Nephron progenitor cell (in vitro differentiated cells): Measurements from ENCODE around the gene CYSTM1.

Source experiments
- DNase-seq: peaks from one replicate; pipeline ENCODE4 v3.0.0; 2021
- H3K27ac Mint-ChIP-seq: 2 replicates; pipeline ENCODE4 v1.8.0; 2021; ENCODE audit warnings: mild to moderate bottlenecking, moderate library complexity, mixed read lengths
- H3K27me3 Mint-ChIP-seq: 2 replicates; pipeline ENCODE4 v1.8.0; 2021; ENCODE audit warnings: mild to moderate bottlenecking, low read depth, mixed read lengths; ENCODE audit not compliant: poor library complexity
- H3K36me3 Mint-ChIP-seq: 2 replicates; pipeline ENCODE4 v1.8.0; 2021; ENCODE audit warnings: low read depth, mixed read lengths
- H3K4me1 Mint-ChIP-seq: 2 replicates; pipeline ENCODE4 v1.8.0; 2021; ENCODE audit warnings: mixed read lengths
- H3K4me3 Mint-ChIP-seq: 2 replicates; pipeline ENCODE4 v1.8.0; 2021; ENCODE audit warnings: mild to moderate bottlenecking, moderate library complexity, mixed read lengths
- H3K9me3 Mint-ChIP-seq: 2 replicates; pipeline ENCODE4 v1.8.0; 2021; ENCODE audit warnings: mild to moderate bottlenecking, moderate library complexity, mixed read lengths
- CTCF ChIP-seq: fragments of 200-600 bp; sonication (generic); IDR thresholded peaks from 2 replicates; pipeline ENCODE4 v1.5.0; 2021; ENCODE audit warnings: antibody characterized with exemption

The CYSTM1 gene

GRCh38 chr5:140165923-140166270, 9.1 kb upstream of the CYSTM1 start:
- H3K27me3 Mint-ChIP-seq = peaks cover 33% of the 10 kb centered on the region
- H3K4me1 Mint-ChIP-seq = peaks cover 7% of the 10 kb centered on the region
- no peaks in the 10 kb centered on the region for H3K9me3 Mint-ChIP-seq
- H3K36me3 Mint-ChIP-seq = no peaks in the 10 kb centered on the region
- no peak for DNase-seq
- H3K4me3 Mint-ChIP-seq = no peak overlapping the region
- no peak for TF ChIP-seq CTCF
- H3K27ac Mint-ChIP-seq = no peak overlapping the region

GRCh38 chr5:140166911-140167310, 8.1 kb upstream of the CYSTM1 start:
- Mint-ChIP-seq H3K36me3 (no peaks in the 10 kb centered on the region), H3K4me1 (peaks cover 7% of the 10 kb centered on the region), H3K4me3 (no peak overlapping the region), H3K9me3 (no peaks in the 10 kb centered on the region), H3K27ac (no peak overlapping the region), H3K27me3 (peaks cover 31% of the 10 kb centered on the region)
- TF ChIP-seq CTCF = no peak
- DNase-seq = no peak

GRCh38 chr5:140168371-140168770, 6.6 kb upstream of the CYSTM1 start:
- Mint-ChIP-seq H3K27ac (no peak overlapping the region), H3K4me3 (no peak overlapping the region), H3K4me1 (peaks cover 7% of the 10 kb centered on the region), H3K36me3 (no peaks in the 10 kb centered on the region), H3K9me3 (no peaks in the 10 kb centered on the region), H3K27me3 (peaks cover 32% of the 10 kb centered on the region)
- no peak for TF ChIP-seq CTCF
- no peak for DNase-seq

GRCh38 chr5:140169410-140169809, 5.6 kb upstream of the CYSTM1 start:
- Mint-ChIP-seq H3K27me3 (peaks cover 32% of the 10 kb centered on the region), H3K4me3 (no peak overlapping the region)
- DNase-seq = no peak

GRCh38 chr5:140172483-140172882, 2.5 kb upstream of the CYSTM1 start:
- Mint-ChIP-seq H3K36me3 (no peaks in the 10 kb centered on the region), H3K4me3 (no peak overlapping the region), H3K27me3 (peaks cover 34% of the 10 kb centered on the region), H3K27ac (no peak overlapping the region), H3K4me1 (peaks cover 26% of the 10 kb centered on the region), H3K9me3 (no peaks in the 10 kb centered on the region)
- TF ChIP-seq CTCF = no peak
- DNase-seq = no peak

More at GRCh38 chr5:140169410-140169809, 5.6 kb upstream of the CYSTM1 start:
- no peaks in the 10 kb centered on the region for H3K36me3 Mint-ChIP-seq
- TF ChIP-seq CTCF = no peak
- H3K4me1 Mint-ChIP-seq = peaks cover 13% of the 10 kb centered on the region
- no peak overlapping the region for H3K27ac Mint-ChIP-seq
- H3K9me3 Mint-ChIP-seq = no peaks in the 10 kb centered on the region

- Mint-ChIP-seq H3K4me3 (peak overlapping the region; percentile 92), H3K36me3 (no peaks in the 10 kb centered on the region), H3K4me1 (peaks cover 29% of the 10 kb centered on the region), H3K9me3 (no peaks in the 10 kb centered on the region), H3K27me3 (peaks cover 34% of the 10 kb centered on the region), H3K27ac (no peak overlapping the region)
- no peak for TF ChIP-seq CTCF
- no peak for DNase-seq
Observed at GRCh38 chr5:140174014-140174413, 974 bp upstream of the CYSTM1 start.
